ENCODE measurements around the gene SCAP.
"Not testable (repeated sequence)": the region's sequence is repeated elsewhere in the genome, so short reads cannot be mapped to it uniquely, and the experiment has no call there.

SCAP gene

DNA sequence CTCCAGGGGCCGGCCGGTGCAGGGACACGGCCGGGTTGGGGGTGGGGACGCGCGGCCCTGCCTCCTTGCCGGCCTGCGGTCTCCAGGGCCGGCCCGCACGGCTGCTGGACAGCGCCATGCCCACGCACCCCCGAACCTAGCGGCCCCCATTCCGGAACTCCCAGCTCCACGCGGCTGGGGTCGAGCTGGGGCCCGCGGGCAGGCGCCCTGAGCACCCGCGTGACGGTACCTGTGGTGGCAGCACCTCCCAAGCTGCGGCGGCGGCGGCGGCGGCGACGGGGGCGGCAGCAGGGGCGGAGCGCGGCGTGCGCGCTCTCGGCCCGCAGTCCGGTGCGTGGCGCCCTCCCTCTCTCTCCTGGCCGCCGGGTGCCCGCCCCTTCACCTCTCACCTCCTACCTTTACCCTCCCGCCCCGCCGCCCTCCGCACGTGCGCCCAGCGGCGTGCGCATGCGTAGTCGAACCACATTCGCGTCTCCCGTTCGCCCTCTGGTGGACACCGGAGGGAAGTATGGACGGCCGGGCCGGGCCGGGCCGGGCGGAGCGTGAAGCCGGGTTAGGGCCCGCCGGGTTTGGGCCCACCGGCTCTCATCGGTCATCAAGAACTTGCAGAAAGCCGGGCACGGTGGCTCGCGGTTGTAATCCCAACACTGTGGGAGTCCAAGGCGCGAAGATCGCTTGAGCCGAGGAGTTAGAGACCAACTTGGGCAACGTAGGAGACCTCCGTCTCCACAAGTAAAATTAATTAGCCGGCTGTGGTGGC is at the start of gene SCAP:
TSS of gene SCAP (minus strand) at position 372 of the 760 bp plus-strand sequence. CDS start 32,948 bp downstream, outside the sequence.
- peak; percentile 86 for DNase-seq (ENCODE audit: low read depth)

DNA sequence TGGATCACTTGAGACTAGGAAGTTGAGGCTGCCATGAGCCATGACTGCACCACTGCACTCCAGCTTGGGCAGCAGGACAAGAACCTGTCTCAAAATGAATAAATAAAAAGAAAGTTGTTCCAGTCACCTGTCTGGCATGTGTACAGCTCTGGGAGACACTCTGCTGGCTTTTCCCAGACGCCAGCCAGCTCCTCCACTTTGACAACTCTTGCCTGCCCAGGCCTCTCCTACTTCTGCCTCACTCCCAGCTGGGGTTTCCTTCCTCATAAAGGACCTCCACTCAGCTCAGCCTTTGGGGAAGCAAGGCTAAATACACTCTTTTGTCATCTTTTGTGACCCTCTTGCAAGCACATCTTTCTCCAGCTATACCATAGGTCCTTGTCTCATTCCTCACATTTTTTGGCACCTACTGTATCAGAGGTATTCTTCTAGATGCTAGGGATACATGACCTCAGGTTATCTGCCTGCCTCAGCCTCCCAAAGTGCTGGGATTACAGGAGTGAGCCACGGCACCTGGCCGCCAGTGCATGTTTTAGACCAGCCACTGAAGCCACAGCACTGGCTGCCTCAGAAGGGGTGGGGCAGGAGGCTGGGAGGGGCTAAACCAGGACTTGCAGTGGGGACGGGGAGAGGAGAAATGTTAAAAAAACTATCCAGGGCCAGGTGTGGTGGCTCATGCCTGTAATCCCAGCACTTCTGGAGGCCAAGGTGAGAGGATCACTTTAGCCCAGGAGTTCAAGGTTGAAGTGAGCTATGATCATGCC is 47.8 kb upstream of the SCAP start:
- no peak for DNase-seq (ENCODE audit: low read depth)

DNA sequence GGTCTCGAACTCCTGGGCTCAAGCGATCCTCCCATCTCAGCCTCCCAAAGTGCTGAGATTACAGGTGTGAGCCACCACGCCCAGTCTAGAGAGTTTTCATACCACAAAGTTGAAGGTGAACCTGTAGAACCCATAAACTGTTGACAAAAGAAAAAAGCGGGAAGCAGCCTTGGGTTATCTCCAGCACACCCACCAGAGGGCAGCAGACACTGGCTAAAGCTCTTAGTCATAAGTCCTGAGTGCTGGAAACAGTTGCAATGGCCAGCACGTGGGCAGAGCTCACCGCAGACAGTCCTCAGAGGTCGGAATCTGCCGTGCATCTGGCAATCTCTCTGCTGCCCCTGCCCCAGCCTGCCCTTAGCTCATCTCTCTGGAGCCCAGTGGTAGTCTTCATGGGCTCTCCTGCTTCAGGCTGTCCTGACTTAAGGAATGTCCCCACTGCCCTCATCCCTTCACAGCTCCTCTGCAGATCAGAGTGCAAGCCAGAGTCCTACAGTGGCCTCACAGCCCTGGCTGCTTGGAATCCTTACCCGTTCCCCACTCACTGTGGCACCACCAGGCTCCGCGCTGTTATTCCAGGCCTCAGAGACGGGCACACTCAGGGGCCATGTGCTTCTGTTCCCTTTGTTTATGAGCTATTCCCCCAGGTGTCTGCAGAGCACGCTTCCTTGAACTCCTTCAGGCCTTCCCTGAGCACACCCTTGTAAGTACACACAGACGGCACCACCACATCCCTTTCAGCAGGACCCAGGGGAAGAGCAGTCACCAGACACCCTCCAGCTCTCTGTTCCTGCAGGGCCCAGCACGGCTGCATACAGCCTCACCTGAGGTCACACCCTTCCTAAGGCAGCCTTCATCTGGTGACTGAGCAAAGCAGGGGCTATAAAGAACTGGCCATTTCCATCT is 46.6 kb upstream of the SCAP start:
- DNase-seq (ENCODE audit: low read depth) = peak; percentile 91

DNA sequence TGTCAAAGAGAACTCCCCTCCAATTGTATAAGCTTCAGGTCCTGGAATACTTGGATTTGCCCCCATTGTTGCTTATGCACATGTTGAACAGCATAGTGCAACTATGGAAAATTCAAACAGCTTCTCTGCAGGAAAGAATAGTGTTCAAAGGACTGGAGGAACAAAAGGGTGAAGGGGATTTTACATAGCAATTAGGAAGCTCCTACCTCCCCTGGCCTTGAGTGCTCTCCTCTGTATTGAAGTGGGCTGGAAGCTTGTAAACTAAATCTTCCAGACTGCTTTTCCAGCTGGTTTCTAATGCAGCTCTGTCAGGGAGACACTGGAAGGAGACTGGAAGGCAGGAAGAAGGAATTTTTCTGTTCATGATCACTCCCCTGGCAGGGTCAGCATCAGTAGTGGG is 45.0 kb upstream of the SCAP start:
- DNase-seq (ENCODE audit: low read depth) = no peak

DNA sequence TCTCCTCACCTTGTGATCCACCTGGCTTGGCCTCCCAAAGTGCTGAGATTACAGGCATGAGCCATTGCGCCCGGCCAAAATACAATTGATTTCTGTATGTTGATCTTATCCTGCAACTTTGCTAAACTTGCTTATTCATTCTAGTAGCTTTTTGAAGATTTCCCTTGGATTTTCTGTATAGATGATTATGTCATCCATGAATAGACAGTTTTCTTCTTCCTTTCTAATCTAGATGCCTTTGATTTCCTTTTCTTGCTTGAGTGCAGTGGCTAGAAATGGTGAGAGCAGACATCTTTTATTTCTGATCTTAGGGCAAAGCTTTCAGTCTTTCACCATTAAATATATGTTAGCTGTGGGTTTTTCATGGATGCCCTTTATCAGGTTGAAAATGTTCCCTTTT is 42.2 kb upstream of the SCAP start:
- DNase-seq (ENCODE audit: low read depth) = no peak

DNA sequence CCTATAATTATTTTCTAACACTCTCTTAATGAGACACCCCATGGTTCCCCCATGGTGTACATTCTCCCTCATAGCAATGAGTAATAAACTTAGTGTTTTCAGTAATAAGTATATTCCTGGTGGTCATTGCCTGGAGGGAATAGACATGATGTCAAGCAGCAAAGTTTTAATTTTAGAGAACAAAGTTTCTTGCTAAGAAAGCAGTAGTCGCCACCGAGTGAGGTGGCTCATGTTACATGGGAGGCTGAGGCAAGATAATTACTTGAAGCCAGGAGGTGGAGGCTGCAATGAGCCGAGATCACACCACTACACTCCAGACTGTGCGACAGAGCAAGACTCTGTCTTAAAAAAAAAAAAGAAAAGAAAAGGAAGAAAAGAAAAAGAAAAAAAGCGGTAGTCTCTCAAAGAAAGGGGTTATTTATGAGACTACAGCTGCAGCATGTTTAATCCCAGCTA is 40.2 kb upstream of the SCAP start:
- DNase-seq (ENCODE audit: low read depth) = peak; percentile 10

DNA sequence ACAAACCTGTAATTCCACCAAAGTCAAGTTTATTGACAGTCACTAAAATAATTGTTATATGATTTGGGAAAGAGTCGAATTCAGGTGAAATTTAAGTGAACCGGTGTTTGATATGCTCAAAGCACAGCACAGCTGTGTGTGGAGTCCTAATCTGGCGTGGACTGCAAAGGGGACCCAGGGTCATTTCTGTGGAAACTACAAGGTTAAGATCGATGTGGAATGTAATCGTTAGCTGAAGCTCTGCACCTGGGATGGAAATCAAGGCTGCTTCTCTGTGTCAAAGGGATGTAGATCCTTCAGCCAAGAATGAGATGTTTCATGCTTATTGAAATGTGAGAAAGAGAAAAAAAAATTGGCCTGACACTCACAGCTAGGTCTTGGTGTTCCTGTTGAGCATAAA is 39.4 kb upstream of the SCAP start:
- DNase-seq (ENCODE audit: low read depth) = no peak

DNA sequence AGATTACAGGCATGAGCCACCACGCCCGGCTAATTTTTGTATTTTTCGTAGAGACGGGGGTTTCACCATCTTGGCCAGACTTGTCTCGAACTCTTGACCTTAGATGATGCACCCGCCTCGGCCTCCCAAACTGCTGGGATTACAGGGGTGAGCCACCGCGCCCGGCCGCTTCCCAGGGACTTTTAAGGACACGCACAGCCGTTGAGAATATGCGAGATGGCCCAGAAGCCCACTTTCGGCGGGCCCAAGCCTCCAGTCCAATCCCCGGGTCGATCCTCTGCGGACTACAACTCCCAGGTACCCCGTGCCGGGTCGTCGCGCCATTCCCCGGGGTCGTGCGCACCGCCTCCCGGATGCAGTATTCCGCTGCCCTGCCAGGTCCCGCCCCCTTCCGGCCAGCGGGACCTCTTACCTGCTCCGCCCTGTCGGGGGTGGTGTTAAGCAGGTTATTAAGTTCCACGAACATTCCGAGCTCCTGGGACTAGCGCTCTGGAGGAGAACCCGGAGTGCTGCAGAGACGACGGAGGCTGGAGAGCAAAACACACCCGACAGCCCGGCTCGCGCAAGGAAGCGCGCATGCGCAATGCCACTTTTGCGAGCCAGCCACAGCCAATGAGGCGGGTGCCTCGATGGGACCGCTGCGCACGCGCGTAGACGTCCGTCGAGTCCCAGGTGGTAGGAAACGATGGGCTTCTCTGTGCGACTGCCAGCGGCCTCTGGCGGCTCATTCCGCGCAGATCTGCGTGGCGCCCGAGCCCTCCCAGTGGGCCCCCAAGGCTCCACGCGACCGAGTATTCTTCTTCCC is 37.6 kb upstream of the SCAP start, which contains the start of gene ELP6:
TSS of gene ELP6 (minus strand) at position 588 of the 805 bp plus-strand sequence. CDS start at position 466, 122 bp downstream.
- peak; percentile 95 for DNase-seq (ENCODE audit: low read depth)

DNA sequence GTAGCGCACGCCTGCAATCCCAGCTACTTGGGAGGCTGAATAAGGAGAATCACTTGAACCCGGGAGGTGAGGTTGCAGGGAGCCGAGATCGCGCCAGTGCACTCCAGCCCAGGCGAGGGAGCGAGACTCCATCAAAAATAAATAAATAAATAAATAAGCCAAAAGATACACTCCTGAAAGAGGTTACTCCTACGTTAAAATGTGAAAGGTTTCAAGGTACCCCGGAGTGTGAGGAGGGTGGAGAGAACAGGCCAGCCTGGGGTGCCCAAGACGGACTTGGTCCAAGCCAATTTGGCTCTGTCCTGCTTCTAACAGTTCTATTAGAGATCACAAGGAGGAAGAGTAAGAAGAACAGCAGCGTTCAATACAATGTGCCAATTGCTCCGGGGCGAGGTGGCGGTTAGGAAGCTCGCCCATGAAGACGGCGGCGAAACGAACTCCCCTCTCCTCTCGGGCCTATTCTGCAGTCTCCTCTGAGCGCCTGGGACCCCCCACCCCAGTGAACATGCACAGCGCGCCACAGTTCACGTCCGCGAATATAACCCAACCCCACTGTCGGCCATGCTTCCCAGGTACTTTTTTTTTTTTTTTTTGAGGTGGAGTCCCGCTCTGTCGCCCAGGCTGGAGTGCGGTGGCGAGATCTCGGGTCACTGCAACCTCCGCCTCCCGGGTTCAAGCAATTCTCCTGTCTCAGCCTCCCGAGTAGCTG is 36.8 kb upstream of the SCAP start:
- DNase-seq (ENCODE audit: low read depth) = peak; percentile 41

DNA sequence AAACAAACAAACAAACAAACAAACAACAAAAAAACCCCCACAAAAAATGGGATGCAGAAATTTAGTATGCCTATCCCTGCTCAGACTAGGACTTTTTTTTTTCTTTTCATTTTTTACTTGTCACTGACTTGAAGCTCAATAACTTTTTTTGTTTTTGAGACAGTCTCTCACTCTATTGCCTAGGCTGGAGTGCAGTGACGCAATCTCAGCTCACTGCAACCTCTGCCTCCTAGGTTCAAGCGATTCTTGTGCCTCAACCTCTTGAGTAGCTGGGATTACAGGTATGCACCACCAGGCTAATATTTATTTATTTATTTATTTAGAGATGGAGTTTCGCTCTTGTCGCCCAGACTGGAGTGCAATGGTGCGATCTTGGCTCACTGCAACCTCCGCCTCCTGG is 29.5 kb upstream of the SCAP start:
- DNase-seq (ENCODE audit: low read depth) = not testable (repeated sequence)

DNA sequence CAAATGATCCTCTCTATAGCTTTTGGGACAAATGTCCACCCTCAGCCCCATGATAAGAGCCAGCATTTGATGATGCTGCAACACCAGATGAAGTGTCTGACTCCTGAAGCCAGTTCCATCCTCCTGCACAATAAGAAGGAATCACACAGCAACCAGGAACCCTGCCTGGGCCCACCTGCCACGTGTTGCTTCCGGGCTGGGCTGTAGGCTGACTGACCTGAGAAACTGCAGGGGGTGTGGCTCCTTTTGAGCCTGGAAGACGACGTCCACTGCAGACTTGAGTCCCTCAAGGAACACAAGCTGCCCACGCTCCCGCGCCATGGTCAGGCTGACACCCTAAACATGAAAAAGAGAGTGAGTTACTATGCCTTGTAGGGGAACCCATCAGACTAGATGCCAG is 28.4 kb upstream of the SCAP start:
- no peak for DNase-seq (ENCODE audit: low read depth)

DNA sequence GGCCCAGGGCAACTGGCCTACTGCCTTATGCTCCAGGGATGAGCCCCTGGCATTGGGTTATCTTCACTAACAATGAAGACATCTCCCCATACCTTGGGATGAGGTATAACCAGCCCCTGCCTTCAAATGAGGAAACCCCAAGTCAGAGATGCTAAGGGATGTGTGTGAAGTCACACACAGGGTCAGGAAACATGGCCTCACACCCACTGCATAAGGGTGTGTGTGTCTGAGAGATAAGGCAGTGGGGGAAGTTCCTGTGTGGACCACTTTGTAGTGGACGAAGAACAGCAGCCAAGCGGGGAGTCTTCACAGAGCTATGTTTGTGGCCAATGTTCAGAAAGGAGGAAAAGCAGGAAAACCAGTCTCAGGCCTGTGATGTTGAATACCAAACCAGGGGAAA is 27.3 kb upstream of the SCAP start:
- no peak for DNase-seq (ENCODE audit: low read depth)

DNA sequence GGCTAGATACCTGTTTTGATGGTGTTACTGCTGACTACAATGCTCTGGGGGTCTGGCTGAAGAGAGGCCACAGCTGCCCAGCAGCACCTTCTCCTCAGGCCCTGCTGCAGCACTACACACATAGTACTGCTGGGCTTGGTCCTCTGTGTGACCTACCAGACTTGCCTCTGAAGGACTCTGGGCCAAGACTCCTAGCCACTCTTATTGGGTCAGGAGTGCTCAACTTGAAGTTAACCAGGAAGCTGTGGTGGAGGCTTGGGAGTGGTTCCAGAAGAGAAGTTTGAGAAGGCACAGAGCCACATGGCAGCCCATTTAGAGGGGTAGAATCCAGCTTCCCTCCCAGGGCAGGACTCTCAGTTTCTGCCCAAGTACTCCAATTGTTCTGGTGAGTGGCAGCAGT is 21.2 kb upstream of the SCAP start:
- DNase-seq (ENCODE audit: low read depth) = no peak

DNA sequence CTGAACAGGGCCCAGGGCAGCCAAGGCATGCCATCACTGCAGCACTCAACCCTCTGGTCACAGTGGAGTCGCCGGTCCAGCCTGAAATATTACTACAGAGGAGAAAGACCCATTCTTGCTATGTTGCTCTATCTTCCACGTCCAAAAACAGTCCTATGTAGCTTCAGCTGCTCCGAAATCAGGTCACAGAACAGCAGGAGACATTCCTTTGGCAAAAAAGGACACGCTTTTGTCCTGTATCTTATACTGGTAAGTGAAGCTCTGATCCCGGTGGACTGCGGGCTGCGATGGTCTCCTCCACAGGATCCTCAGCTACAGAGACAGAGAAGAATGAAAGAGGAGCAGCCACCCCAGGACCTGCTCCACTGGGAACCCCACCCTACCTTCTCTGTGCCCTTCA is 20.1 kb upstream of the SCAP start:
- DNase-seq (ENCODE audit: low read depth) = no peak

DNA sequence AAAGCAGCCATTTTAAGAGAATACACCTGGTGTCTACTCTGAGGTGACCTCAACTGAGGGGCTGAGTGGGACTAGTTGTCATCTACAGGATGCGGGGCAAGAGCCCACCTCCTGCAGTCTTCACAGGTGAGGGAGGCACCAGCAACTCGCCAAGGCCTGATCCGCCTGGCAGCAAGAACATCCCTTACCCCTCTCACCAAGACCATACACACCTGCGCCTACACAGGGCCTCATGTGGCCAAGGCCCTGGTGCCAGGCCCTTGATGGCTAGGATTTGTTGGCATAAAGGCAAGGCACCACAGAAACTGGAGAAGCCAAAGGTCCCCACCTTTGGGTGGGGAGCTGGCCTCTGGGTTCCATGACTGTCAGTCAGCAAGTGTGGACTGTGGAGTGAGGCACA is 19.4 kb upstream of the SCAP start:
- no peak for DNase-seq (ENCODE audit: low read depth)

DNA sequence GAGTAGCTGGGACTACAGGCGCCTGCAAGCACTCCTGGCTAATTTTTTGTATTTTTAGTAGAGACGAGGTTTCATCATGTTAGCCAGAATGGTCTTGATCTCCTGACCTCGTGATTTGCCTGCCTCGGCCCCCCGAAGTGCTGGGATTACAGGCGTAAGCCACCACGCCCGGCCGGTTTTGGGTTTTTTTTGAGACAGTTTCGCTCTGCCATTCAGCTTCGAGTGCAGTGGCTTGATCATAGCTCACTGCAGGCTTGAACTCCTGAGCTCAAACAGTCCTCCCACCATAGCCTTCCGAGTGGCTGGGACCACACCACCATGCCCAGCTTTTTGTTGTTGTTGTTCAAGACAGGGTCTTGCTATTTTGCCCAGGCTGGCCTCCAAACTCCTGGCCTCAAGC is 16.0 kb upstream of the SCAP start:
- DNase-seq (ENCODE audit: low read depth) = no peak

DNA sequence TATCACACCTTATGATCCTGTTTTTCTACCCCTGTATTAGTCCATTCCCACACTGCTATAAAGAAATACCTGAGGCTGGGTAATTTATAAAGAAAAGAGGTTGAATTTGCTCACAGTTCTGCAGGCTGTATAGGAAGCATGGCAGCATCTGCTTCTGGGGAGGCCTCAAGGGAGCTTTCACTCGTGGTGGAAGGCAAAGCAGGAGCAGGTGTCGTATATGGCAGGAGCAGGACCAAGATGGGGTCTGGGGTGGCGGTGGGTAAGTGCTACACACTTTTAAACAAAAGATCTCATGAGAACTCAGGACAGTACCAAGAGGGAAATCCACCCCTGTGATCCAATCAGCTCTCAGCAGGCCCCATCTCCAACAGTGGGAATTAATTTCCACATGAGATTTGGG is 15.4 kb upstream of the SCAP start:
- no peak for DNase-seq (ENCODE audit: low read depth)

DNA sequence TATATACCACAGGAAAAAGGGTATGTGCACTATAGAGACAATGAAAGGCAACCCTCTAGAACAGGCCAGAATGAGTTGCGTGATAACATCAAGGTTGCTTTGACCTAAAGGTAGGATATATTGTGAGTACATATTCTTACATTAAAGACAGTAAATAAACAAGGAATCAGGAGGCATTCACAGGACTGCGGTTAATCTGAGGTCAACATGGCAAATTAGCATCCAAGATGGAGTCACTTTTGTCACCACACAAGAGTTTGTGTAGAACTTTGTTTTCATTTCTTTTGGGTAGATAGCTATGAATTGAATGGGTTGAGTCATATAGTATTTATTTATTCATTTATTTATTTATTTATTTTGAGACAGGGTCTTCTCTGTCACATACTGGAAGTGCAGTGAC is 11.5 kb upstream of the SCAP start:
- no peak for DNase-seq (ENCODE audit: low read depth)

DNA sequence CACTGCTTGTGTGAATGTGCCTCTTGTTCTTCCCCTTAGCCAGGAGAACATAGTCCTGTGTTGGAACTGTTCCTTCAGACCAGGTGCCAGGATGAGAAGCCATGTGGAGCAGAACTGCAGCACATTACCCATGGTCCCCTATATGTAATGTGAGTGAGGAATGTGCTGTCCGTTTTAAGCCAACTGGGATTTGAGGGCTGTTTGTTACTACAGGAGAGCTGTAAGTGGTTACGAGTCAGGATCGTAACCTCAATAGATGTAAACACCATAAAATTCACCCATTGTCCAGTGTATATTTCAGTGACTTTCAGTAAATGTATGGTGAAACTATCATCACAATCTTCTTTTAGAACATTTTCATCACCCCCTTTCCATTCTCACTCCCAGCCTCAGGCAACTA is 10.1 kb upstream of the SCAP start:
- DNase-seq (ENCODE audit: low read depth) = peak; percentile 65

DNA sequence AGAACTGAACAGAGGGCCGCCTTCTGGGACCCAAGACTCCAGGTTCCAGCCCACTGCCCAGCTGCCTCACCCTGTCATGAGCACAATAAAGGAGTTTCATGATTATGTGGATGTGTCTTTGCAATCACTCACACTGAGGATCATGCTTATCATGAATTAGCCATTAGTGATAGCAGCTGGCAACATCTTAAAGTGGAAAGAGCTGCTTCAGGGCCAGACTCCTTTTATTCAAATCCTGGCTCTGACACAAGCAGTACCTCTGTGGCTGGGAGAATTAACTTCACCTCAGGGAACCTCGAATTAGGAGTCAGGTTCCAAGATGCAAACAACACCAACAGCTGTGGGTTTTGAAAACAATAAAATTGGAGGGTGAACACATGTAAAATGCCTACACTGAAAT is 6.6 kb upstream of the SCAP start:
- DNase-seq (ENCODE audit: low read depth) = no peak

DNA sequence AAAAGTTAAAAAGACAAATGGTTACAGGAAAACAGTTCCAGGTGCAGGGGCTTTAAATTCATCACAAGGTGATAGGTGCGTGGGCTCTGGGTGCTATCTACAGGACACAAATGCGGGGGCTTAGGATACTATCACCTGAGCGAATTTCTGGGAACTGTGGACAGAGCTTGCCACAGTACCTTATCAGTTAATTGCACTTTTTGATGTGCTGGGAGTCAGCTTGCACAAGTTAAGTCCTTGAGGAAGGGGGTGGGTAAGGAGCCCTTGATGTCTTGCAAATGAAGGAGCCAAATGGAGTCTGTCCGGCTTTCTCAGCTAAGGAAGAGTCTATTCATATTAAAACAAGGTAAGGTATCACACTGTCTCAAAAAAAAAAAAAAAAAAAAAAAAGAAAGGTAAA is 6.0 kb upstream of the SCAP start:
- DNase-seq (ENCODE audit: low read depth) = not testable (repeated sequence)

Data from ELR (cell line).